Measurements from ENCODE around the gene NDOR1. TPM values are rescaled to one million over a fixed set of nuclear protein-coding genes. Genes with fewer than 3 reads are reported as not detected.

Gene NDOR1
- polyA plus RNA-seq, 1 experiment = 7.1 TPM

DNA sequence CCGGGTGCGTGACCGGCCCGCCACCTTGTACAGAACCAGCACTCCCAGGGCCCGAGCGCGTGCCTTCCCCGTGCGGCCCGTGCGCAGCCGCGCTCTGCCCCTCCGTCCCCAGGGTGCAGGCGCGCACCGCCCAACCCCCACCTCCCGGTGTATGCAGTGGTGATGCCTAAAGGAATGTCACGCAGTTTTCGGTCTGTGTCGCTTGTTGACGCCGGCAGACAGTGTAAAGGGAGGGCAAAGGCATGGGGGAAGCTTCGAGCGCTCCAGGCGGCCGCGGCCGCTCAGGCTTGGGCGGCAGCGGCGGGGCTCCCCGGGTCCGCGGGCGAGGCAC, 37.0 kb upstream of the NDOR1 start:
- CTCF ChIA-PET = no interaction called here
- Histone ChIP-seq H3K36me3 (ENCODE audit: control insufficient read depth, insufficient read depth, low read length) (no peaks in the 10 kb centered on the region), H3K4me3 (ENCODE audit: low read depth, low read length) (no peak overlapping the region), H3K27me3 (ENCODE audit: control insufficient read depth, insufficient read depth, low read length) (peaks cover 29% of the 10 kb centered on the region)
- TF ChIP-seq, protein P1, sequence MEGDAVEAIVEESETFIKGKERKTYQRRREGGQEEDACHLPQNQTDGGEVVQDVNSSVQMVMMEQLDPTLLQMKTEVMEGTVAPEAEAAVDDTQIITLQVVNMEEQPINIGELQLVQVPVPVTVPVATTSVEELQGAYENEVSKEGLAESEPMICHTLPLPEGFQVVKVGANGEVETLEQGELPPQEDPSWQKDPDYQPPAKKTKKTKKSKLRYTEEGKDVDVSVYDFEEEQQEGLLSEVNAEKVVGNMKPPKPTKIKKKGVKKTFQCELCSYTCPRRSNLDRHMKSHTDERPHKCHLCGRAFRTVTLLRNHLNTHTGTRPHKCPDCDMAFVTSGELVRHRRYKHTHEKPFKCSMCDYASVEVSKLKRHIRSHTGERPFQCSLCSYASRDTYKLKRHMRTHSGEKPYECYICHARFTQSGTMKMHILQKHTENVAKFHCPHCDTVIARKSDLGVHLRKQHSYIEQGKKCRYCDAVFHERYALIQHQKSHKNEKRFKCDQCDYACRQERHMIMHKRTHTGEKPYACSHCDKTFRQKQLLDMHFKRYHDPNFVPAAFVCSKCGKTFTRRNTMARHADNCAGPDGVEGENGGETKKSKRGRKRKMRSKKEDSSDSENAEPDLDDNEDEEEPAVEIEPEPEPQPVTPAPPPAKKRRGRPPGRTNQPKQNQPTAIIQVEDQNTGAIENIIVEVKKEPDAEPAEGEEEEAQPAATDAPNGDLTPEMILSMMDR (IDR thresholded peaks at IDR 0.05; ENCODE audit: insufficient read depth, low read depth, low read length) = no peak
- no peak for DNase-seq (ENCODE audit: low read depth)
- POLR2A ChIA-PET = no interaction called here

DNA sequence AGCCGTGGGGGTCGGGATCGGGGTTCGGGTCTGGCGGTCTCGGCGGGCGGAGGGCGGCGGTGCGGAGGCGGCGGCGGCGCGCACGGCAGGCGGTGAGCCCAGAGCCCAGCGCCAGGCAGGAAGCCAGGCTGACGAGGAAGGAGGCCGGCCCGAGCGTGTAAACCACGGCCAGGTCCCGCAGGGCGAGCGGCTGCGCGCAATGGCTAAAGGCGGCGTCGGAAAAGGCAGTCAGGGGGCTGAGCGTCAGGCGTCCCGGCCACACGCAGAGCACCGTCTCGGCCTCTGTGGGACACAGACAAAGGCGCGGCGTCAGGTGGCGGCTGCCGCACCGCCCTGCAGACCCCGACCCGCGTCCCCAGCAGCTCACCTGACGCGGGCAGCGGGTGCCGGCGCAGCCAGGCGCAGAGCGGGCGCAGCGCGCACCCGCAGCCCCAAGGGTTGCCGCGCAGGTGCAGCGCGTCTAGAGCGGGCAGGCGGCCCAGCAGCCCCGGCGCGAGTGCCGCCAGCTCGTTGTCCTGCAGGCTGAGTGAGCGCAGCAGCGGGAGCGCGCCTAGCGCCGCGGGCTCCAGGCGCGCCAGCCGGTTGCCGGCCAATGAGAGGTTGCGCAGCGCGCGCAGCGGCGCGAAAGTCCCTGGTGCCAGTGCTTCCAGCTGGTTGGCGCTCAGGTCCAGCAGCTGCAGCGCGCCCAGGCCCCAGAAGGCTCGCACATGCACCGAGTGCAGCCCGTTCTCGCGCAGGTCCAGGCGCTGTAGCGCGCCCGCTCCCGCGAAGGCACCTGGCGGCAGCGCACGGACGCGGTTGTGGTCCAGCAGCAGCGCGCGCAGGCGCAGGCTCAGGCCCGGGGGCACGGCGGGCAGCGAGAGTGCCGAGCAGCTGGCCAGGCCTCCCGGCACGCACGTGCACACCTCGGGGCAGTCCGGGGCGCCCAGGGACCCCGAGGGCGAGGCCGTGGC, 36.3 kb upstream of the NDOR1 start:
- POLR2A ChIA-PET = no interaction called here
- CTCF ChIA-PET = no interaction called here
- DNase-seq (ENCODE audit: low read depth) = no peak
- TF ChIP-seq, protein P1 (IDR thresholded peaks at IDR 0.05; ENCODE audit: insufficient read depth, low read depth, low read length) = no peak
- H3K27me3 ChIP-seq (ENCODE audit: control insufficient read depth, insufficient read depth, low read length) = peaks cover 28% of the 10 kb centered on the region
- H3K4me3 ChIP-seq (ENCODE audit: low read depth, low read length) = no peak overlapping the region
- H3K36me3 ChIP-seq (ENCODE audit: control insufficient read depth, insufficient read depth, low read length) = no peaks in the 10 kb centered on the region

DNA sequence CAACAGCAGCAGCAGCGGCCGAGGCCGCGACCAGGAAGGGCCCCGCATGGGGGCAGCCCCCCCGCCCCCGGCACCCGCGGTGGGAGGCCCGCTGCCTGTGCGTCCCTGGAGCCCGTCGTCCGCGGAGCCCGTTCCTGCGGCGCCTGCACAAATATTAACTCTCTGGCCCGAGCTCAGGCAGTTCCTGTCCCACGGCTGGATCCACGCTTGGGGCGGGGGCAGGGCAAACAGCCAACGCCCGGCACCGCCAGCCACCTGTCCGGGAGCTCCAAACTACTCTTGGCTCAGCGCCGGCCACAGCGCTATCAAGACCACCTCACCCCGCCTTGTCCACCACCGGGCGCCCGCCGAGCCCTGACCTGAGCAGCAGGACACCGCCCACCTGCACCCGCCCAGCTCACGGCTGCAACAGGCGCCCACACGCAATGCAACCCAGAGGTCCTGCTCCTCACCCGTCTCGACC, 35.6 kb upstream of the NDOR1 start, which contains the start of gene LRRC26:
Gene LRRC26, minus strand, starts transcription at position 156 of the 463 bp plus-strand sequence. Its CDS starts 108 bp downstream, at position 48.
- no peak within 1 kb of the TSS for H3K4me3 ChIP-seq (ENCODE audit: low read depth, low read length)
- DNase-seq (ENCODE audit: low read depth) = no peak
- H3K27me3 ChIP-seq (ENCODE audit: control insufficient read depth, insufficient read depth, low read length) = peaks cover 28% of the 10 kb centered on the region
- H3K36me3 ChIP-seq (ENCODE audit: control insufficient read depth, insufficient read depth, low read length) = no peaks in the 10 kb centered on the region
- TF ChIP-seq, protein P1 (IDR thresholded peaks at IDR 0.05; ENCODE audit: insufficient read depth, low read depth, low read length) = no peak
- ChIA-PET CTCF (no interaction called here), POLR2A (no interaction called here)

DNA sequence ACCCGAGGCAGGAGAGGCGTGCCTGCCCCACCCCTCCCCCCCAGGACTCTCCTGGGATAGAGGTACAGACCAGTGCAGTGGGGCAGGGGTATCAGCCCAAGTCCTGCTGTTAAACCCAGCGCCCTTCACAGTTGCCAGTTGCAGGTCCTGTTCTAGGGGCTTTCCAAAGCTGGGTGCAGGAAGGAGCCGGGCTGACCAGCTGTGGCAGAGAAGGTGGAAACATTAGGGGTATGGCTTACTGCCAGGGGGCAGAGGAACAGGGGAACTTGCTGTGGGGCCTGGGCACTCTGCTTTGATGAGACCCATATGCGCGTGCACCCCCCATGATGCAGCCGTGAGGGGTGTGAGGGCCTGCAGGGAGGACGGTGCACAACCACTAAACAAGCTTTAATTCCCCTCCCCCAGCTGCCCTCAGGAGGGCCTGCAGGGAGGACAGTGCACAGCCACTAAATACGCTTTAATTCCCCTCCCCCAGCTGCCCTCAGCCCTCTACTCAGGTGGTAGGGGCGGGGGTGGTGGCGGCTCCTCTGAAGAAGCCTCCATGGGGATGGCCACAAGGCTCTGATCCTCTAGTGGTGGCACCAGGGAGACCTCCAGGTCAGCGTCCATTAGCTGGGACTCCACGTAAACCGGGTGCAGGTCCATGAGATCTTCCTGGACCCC, 34.9 kb upstream of the NDOR1 start:
- ChIA-PET POLR2A (interaction anchor here (0.6 kb wide), 1 partner anchor 9 kb away, joined by 3 read pairs; no protein-coding TSS in a partner anchor), CTCF (interaction anchor here (1.3 kb wide), 1 partner anchor 10 kb away, joined by 3 read pairs; no protein-coding TSS in a partner anchor)
- Histone ChIP-seq H3K36me3 (ENCODE audit: control insufficient read depth, insufficient read depth, low read length) (no peaks in the 10 kb centered on the region), H3K4me3 (ENCODE audit: low read depth, low read length) (no peak overlapping the region), H3K27me3 (ENCODE audit: control insufficient read depth, insufficient read depth, low read length) (peaks cover 28% of the 10 kb centered on the region)
- TF ChIP-seq, protein P1 (IDR thresholded peaks at IDR 0.05; ENCODE audit: insufficient read depth, low read depth, low read length) = no peak
- no peak for DNase-seq (ENCODE audit: low read depth)
